ENCODE measurements around the gene GABRR1.

- TF ChIP-seq CTCF (IDR thresholded peaks at IDR 0.05; ENCODE audit: insufficient read depth, low read depth, low read length) (no peak), EZH2 (IDR thresholded peaks at IDR 0.05; ENCODE audit: insufficient read depth, low read length) (no peak)
Measured at GRCh38 chr6:89138173-89138572, 79.0 kb downstream of the GABRR1 start.

Data from astrocyte (in vitro differentiated cells and primary cell).